NCI-H1092 treated with DMSO at 0.1 percent for 48 hours (cell line): Measurements from ENCODE around the gene TESPA1.
"Not testable (repeated sequence)": the region's sequence is repeated elsewhere in the genome, so short reads cannot be mapped to it uniquely, and the experiment has no call there.

ENCODE experiments used
- DNase-seq: peaks from one replicate; lab custom pipeline; 2025; lab: John Stamatoyannopoulos, UW

The TESPA1 gene

DNA sequence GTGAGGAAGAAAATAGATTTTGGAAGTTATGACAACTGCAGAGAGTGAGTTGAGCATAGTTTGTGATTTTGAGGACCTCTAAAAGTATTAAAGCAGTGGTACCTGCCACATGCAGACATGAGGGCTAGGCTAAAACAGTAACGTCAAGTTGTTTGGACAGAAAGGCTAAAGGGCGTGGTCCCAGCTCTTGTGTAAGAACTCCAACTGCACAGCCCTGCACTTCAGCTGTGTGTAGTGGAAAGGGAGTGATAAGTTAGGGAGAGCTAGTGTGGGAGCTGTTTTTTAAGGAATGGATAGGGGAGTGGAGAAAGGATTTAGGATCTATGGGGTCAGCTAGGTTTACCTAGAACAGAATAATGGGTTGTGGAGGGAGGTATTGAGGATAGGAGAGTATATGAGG, 39.5 kb downstream of the TESPA1 start:
- no peak for DNase-seq

DNA sequence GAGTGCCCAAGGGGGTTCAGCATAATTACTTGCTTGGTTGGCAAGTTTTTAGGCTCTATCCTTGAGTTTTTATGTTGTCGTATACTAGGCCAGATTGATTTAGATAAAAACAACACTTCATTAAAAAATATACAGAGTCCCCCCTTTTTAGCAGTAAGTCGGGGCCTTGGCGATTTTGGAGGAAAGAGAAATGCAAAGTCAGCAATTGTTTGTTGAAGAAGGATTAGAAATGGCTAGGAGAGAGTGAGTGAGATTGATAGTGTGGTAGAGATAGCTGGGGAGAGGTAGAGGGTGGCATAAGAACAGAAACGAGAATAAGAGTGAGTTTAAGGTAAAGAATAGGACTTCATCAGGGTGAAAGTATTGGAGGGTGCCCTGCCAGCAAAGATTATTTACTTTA, 41.3 kb downstream of the TESPA1 start:
- DNase-seq = not testable (repeated sequence)

DNA sequence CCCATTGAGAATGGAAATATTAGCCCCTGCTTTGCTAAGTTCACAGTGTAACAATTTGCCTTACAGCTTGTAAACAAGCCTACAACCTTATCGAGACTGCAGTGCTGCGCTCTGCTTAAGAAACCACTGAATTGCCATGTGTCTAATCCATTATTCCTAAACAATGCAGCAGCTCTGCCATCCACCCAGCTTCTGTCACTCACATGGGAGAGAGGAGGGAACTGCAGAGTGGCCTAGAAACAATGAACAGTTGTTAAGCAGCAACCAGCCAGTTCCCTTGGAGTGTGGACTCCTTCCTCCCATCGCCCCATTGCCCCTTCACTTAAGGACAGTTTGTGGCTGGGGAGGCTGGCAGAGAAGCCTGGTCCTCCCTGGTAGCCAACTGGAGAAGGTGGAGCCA, 42.9 kb downstream of the TESPA1 start:
- no peak for DNase-seq

DNA sequence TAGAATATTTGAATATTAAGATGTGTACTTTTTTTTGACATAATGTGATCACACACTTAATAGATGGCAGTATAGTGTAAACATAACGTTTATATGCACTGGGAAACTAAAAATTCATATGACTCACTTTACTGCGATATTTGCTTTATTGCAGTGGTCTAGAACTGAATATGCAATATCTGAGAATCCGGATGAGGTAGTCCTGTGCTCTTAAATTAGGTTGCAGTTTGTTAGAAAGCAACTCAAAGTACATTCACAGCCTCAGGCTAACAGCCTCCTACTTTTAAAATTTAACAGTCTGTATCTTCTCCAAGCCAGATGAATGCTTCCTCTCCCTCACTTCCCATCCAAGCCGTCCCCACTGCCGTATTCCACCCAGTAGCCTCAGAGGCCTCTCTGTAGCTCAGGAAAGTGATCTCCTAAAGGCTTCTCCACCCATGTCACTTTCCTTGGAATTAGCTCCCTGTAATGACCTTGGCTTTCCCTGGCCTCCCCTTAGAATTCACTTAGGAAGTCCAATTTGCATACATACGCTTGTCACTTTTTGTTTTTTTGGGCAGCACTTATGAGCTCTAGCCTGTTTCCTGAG, 43.7 kb downstream of the TESPA1 start:
- DNase-seq = no peak

DNA sequence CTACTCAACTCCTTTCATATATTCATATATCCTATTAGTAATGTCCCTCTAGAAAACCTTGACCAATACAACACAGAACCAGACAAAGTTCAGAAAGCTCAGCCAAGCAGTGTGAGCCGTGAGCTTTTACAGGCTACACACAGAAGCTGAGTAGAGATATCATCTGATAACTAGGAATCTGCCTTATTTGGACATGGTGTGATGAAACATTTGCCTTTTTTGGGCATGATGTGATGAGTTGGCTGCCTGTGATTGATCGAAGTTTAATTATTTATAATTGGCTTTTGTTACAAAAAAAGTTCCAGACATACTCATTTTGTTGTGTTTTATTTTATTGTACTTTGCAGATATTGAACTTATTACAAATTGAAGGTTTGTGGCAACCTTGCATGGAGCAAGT, 46.6 kb downstream of the TESPA1 start:
- DNase-seq = no peak

DNA sequence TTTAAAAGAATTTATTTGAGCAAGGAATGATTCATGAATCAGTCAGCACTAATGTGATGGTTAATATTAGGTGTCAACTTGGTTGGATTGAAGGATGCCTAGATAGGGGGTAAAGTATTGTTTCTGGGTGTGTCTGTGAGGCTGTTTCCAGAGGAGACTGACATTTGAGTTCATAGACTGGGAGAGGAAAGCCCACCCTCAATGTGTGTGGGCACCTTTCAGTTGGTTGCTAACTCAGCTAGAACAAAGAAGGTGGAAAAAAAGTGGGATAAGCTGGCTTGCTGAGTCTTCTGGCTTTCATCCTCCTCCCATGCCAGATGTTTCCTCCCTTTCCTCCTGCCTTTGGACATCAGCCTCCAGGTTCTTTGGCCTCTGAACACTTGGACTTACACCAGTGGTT, 47.2 kb downstream of the TESPA1 start:
- no peak for DNase-seq

DNA sequence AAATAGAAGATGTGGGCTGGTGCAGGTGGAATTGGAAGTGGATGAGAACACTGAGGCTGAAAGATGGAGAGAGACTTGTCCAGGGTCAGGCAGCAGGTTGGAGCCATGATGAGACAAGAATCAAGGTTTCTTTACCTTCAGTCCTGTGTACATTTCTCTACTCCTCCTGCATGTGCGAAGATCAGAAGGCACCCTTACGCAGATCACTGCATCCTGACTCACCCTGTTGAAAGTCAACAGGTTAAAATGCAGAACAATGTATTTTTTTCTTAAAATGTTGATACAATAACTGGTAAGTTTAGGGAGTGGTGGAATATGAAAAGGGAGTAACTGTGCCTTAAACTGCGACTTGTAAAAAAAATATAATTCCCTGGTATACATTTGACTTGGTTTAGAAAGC, 47.8 kb downstream of the TESPA1 start:
- DNase-seq = no peak

DNA sequence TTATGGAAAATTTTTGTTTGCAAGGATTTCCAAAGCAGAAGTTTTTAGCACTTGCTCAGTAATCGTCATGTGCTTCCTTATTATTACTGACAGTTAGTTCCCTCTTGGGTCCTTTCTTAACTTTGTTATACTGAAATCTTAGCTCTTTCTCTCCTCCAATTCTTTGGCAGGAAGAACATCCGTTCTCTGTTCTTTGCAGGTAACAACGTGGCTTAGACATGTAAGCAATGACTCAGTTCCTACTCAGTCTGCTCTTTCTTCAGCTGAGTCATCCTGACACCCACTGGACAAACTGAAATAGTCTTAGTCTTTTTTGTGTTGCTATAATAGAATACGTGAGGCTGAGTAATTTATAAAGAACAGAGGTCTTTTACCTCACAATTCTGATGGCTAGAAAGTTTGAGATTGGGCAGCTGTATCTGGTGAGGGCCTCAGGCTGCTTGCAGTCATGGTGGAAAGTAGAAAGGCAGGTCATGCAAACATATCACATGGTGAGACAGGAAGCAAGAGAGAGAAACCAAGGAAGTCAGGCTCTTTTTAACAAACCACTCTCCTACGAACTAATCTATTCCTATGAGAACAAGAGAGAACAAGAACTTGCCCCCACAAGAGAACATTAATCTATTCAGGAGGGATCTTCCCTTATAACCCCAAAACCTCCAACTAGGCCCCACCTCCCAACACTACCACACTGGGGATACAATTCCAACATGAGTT, 49.2 kb downstream of the TESPA1 start:
- DNase-seq = peak; percentile 29

DNA sequence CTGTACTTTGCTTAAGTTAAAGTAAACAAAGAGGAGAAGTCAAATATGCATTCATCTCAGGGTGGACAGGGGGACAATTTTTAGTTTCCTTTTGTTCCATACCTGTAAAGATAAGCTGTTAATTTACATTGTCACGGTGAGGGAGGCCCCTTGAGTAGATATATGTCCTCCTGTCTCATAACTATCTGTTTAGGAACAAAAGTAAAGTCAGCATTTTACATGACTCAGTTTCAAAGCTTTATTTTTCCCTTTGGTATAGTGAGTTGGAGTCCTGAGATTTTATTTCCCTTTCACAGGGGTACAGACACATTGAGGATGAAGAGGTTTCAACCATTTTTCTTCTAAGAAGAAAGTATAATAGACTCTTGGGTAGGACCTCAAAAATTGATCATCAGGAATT, 50.1 kb downstream of the TESPA1 start:
- no peak for DNase-seq

DNA sequence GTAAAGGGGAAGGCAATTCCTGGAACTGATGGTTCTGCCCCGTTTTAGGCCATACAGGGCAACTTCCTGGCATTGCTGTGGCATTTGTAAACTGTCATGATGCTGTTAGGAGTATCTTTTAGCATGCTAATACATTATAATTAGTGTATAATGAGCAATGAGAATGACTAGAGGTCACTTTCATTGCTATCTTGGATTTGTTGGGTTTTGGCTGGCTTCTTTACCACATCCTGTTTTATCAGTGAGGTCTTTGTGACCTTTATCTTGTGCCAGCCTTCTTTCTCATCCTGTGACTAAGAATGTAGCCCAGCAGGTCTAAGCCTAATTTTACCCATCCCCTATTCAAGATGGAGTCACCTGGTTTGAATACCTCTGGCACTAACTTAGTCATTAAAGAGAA, 51.2 kb downstream of the TESPA1 start:
- DNase-seq = no peak

DNA sequence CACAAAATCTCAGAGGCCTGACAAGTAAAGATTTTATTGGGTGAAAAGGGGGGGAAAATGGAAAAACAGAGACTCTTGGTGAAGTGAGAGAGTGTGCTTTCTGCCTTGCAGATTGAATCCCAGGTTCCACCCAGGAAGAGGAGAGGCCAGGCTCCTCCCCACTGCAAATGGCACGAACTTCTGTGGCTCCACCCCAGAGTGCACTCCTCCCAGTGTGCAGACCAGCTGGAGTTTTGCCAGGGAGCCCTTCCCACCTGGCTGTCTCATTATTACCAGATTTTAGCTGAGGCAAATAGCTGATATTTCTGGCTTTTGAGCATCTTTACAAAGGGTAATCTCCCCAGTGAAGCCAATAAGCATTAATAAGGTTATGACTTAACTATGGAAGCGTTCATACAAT, 51.9 kb downstream of the TESPA1 start:
- DNase-seq = peak; percentile 20

DNA sequence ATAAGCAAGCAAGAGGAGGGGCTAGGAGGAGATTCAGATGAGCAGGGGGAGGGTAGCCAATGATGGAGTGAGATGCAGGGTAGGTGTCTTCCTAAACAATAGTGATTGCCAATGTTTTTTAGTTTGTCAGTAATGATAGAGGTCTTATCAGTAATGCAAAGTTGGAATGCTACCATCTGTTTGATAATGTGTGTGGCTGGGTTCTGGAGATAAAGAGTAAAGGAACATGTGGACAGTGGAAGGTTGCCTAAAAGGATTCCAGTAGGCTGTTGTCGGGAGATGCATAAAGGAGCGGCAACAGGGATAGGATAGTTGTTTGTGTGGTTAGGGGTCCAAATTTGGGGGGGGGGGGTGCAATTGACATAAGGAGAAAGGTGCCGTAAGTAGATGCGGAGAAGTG, 52.5 kb downstream of the TESPA1 start:
- DNase-seq = no peak

DNA sequence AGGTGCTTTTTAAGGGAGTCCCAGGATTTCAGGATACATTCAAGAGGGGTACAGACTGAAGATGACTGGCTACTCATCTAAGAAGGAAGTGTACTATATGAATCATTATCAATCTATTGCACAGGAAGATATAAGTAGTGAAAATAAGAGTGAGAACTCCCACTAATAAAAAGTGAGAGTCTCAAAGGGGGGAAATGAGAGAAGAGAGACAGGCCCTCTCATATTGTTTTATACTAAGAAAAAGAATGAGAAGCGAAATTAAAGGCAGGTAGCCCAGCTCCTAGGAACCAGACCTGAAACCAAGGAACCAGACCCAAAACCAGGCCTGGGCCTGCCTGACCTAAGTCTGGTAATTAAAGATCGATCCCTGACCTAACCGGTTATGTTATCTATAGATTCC, 54.6 kb downstream of the TESPA1 start:
- DNase-seq = no peak

DNA sequence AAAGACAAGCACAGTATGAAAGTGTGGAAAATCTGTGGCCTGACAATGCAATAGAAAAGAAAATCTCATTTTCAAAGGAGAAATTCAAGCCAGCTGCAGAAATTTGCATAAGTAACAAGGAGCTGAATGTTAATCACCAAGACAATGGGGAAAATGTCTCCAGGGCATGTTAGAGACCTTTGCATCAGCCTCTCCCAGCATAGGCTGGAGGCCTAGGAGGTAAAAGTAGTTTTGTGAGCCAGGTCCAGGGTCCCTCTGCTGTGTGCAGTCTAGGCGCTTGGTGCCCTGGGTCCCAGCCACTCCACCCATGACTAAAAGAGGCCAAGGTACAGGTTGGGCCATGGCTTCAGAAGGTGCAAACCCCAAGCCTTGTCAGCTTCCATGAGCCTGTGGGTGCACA, 58.3 kb downstream of the TESPA1 start:
- no peak for DNase-seq

DNA sequence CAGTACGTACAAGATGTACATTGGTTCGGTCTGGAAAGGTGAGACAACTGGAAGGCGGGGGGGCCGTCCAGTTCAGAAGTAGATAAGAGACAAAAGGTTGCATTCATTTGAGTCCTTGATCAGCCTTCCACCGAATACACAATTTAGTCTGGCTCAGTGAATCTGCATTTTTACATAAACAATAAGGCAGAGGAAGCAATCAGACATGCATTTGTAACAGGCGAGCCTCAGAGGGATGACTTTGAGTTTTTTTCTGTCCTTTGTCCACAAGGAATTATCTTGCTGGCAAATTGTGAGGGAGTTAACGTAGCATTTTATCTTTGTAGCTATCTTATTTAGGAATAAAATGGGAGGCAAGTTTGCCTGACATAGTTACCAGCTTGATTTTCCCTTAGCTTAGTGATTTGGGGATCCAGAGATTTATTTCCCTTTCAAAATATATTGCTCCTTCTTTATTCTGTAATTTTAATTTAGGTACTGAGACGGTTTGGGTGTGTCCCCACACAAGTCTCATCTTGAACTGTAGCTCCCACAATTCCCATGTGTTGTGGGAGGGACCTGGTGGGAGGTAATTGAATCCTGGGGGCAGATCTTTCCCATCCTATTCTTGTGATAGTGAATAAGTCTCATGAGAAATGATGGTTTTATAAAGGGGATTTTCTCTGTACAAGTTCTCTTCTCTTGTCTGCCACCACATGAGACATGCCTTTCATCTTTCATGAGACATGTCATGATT, 59.4 kb downstream of the TESPA1 start:
- DNase-seq = no peak

DNA sequence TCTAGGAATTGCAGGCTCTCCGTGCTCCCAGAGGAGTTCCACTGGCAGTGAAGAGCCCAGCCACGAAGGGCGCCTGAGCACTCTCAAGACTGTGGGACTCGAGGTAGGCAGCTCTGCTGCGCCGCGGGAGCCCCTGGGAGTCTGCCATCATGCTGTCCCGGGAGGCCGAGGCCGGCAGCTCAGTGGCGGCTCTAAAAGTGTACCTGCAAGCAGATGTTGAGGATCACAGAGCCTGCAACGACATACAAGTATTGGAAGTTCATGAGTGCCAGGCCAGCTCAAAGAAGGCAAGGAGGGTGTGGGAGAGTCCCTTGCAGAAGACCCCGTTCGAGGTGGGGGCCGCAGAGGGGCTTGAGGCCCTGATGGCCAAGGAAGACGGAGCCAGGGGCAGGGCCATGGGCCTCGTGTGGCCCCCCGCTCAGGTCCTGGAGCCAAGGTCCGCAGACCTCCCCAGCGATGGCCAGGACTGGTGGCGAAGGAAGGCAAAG, 67.5 kb downstream of the TESPA1 start:
- DNase-seq = no peak
